Endothelial cell of umbilical vein (primary cell): ENCODE data around the gene LGR6. TPM values are rescaled to one million over a fixed set of nuclear protein-coding genes. Genes with fewer than 3 reads are reported as not detected.

ENCODE experiments used
- BruUV-seq: library from RNA; stranded (reverse); fragments of 400-500 nt; replicated peaks from 2 replicates; lab custom pipeline; 2021; lab: Mats Ljungman, UMichigan
- CTCF ChIA-PET: fragments of 300-600, 350-600 bp; sonication (Branson Sonifier 250); formaldehyde crosslinking; loops from one replicate; lab custom pipeline; 2021; ENCODE audit warnings: antibody characterized with exemption, inconsistent platforms; lab: Charles Lee
- POLR2A ChIA-PET: fragments of 300-600, 350-600 bp; sonication (Branson Sonifier 250); formaldehyde crosslinking; loops from one replicate; lab custom pipeline; 2021; ENCODE audit warnings: antibody characterized with exemption, inconsistent platforms; lab: Charles Lee
- DNase-seq: peaks from one replicate; pipeline ENCODE4 v3.0.0-alpha.2; 2011; ENCODE audit warnings: low read depth, low spot score
- FAIRE-seq: peaks from 2 replicates; lab custom pipeline; 2011; peaks lifted over from hg19 to GRCh38; lab: Jason Lieb, UNC
- H2AFZ ChIP-seq: 2 replicates; pipeline ENCODE4 v1.6.0; 2012; ENCODE audit warnings: low read depth, low read length, control low read depth, inconsistent platforms
- H3K27ac ChIP-seq: 2 replicates; pipeline ENCODE4 v1.5.1; 2011; ENCODE audit warnings: low read depth, mild to moderate bottlenecking, control low read depth, low read length, moderate library complexity; ENCODE audit not compliant: insufficient read depth
- H3K27me3 ChIP-seq, 2 experiments: 2 replicates each; pipeline versions ENCODE4 v1.6.0 to v1.6.1; 2011; ENCODE audit warnings: low read length in 2 of 2, mixed read lengths in 1 of 2; ENCODE audit not compliant: control insufficient read depth in 2 of 2, insufficient read depth in 2 of 2
- H3K36me3 ChIP-seq, 2 experiments: 2 replicates in 1 of 2; 3 replicates in 1 of 2; pipeline ENCODE4 v1.5.1; 2011; ENCODE audit warnings: low read length in 2 of 2, mild to moderate bottlenecking in 1 of 2, moderate library complexity in 1 of 2; ENCODE audit not compliant: control insufficient read depth in 2 of 2, insufficient read depth in 2 of 2; ENCODE audit errors: extremely low read depth in 1 of 2
- H3K4me1 ChIP-seq: 3 replicates; pipeline ENCODE4 v1.5.1; 2011; ENCODE audit warnings: mild to moderate bottlenecking, low read length; ENCODE audit not compliant: control insufficient read depth, insufficient read depth; ENCODE audit errors: extremely low read depth
- H3K4me2 ChIP-seq: 2 replicates; pipeline ENCODE4 v1.6.1; 2011; ENCODE audit warnings: low read length, control low read depth, mixed read lengths; ENCODE audit not compliant: insufficient read depth
- H3K4me3 ChIP-seq, 3 experiments: fragments of 200-600 bp in 1 of 3; sonication (generic), shearing (Covaris generic) in 1 of 3; replicated peaks in 1 of 3; 2 replicates each; pipeline ENCODE4 v1.5.1; 2011 to 2016; ENCODE audit warnings: control low read depth in 3 of 3, low read length in 3 of 3, mild to moderate bottlenecking in 2 of 3, inconsistent platforms in 1 of 3, low read depth in 1 of 3, moderate library complexity in 1 of 3; ENCODE audit not compliant: insufficient read depth in 1 of 3
- H3K79me2 ChIP-seq: 2 replicates; pipeline ENCODE4 v1.6.0; 2012; ENCODE audit warnings: low read length, inconsistent platforms; ENCODE audit not compliant: control insufficient read depth, insufficient read depth
- H3K9ac ChIP-seq: replicated peaks from 2 replicates; pipeline ENCODE3; 2011; ENCODE audit warnings: low read length, control low read depth; ENCODE audit not compliant: insufficient read depth; ENCODE audit errors: extremely low read depth
- H3K9me1 ChIP-seq: replicated peaks from 3 replicates; pipeline ENCODE4 v1.6.0; 2011; ENCODE audit warnings: mild to moderate bottlenecking, low read length; ENCODE audit not compliant: control insufficient read depth, insufficient read depth; ENCODE audit errors: extremely low read depth
- H3K9me3 ChIP-seq: replicated peaks from 2 replicates; pipeline ENCODE4 v1.5.1; 2012; ENCODE audit warnings: low read length, inconsistent platforms; ENCODE audit not compliant: control insufficient read depth, insufficient read depth
- H4K20me1 ChIP-seq: replicated peaks from 2 replicates; pipeline ENCODE3; 2011; ENCODE audit warnings: mild to moderate bottlenecking, low read length; ENCODE audit not compliant: control insufficient read depth, insufficient read depth; ENCODE audit errors: extremely low read depth
- EZH2 ChIP-seq: IDR thresholded peaks from 2 replicates; pipeline ENCODE4 v1.6.1; 2012; ENCODE audit warnings: borderline replicate concordance, low read depth, mild to moderate bottlenecking, moderate library complexity, low read length, inconsistent platforms; ENCODE audit not compliant: severe bottlenecking
- FOS ChIP-seq: IDR thresholded peaks from 2 replicates; pipeline ENCODE4 v1.6.1; 2011; ENCODE audit warnings: mild to moderate bottlenecking, low read length, moderate library complexity, borderline replicate concordance; ENCODE audit not compliant: insufficient read depth
- GATA2 ChIP-seq: IDR thresholded peaks from 2 replicates; pipeline ENCODE4 v1.7.0; 2011; ENCODE audit warnings: low read depth, mild to moderate bottlenecking, moderate library complexity, mixed read lengths, low read length; ENCODE audit not compliant: insufficient read length, insufficient read depth
- JUN ChIP-seq: IDR thresholded peaks from 2 replicates; pipeline ENCODE4 v1.6.1; 2011; ENCODE audit warnings: borderline replicate concordance, low read depth; ENCODE audit not compliant: insufficient read length, insufficient read depth
- POLR2A ChIP-seq: IDR thresholded peaks from 2 replicates; pipeline ENCODE4 v1.6.1; 2012; ENCODE audit warnings: low read depth, mild to moderate bottlenecking, control low read depth, low read length
- POLR2AphosphoS5 ChIP-seq: IDR thresholded peaks from 2 replicates; pipeline ENCODE4 v1.6.1; 2012; ENCODE audit warnings: low read depth, mild to moderate bottlenecking, control low read depth, low read length, moderate library complexity; ENCODE audit not compliant: insufficient read depth
- dilution Hi-C: fragments of 300-500 bp; cut with MboI; formaldehyde crosslinking; loops from one replicate; pipeline ENCODE4 v1.15.0; 2019; ENCODE audit warnings: low sequenced_read_pairs; ENCODE audit not compliant: extremely low pct_ligation_motif_present
- intact Hi-C: fragments of 100-400 bp; cut with micrococcal nuclease; formaldehyde crosslinking; loops from one replicate; pipeline ENCODE4 v1.10.0; 2022
- polyA plus RNA-seq, 4 experiments: library from polyadenylated mRNA; depleted of rRNA in 3 of 4; stranded (reverse) in 3 of 4; unstranded in 1 of 4; fragments of >200 nt; gene quantifications; 2 replicates each; pipeline versions ENCODE4 v1.2.1 to v1.2.3, GENCODE V29; 2011 to 2012; ENCODE audit warnings: missing spikeins in 1 of 4
- total RNA-seq: library from RNA; stranded (reverse); gene quantifications from 2 replicates; pipeline ENCODE4 v1.2.3, GENCODE V29; 2021
- TF ChIP-seq, protein P1 (sequence below): IDR thresholded peaks from 2 replicates; pipeline ENCODE4 v1.6.1; 2011; ENCODE audit not compliant: insufficient read depth, insufficient read length
- TF ChIP-seq, protein P2 (sequence below), 2 donors: IDR thresholded peaks; 1 replicate in 1 of 2; 2 replicates in 1 of 2; pipeline ENCODE4 v1.5.1; 2011; ENCODE audit warnings: low read length in 2 of 2, mild to moderate bottlenecking in 2 of 2, moderate library complexity in 2 of 2, control low read depth in 1 of 2, inconsistent platforms in 1 of 2, low read depth in 1 of 2; ENCODE audit not compliant: insufficient read depth in 1 of 2; ENCODE audit errors: extremely low read depth in 1 of 2

The LGR6 gene
- total and polyA plus RNA-seq, 2 donors (not counting 3 experiments of a cell fraction or from before 2014, with no cell fraction given), result not detected

DNA sequence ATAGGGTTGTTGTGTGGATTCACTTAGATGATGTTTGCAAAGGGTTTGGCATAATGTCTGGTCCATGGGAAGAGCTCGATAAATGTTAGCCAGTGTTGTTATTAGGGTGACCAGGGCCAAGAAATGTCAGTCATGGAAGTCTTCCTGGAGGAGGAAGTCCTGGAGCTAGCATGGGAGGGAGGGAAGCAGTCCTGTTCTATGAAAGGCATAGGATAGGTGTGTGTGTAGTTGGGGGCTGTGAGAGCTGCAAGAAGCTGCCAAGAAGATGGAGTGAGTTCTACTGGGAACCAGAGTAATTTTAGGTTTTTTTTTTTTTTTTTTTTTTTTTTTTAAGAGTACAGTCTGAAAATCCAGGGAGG lies 4.7 kb downstream of the LGR6 start:
- POLR2A ChIA-PET, result no interaction called here
- Histone ChIP-seq H2AFZ (no peak overlapping the region), H3K4me2 (no peak overlapping the region), H3K27ac (no peak overlapping the region), H3K79me2 (no peaks in the 10 kb centered on the region), H3K27me3 (peaks cover 35 to 44% of the 10 kb centered on the region in 2 experiments), H3K4me3 (no peak overlapping the region), H3K9me3 (no peaks in the 10 kb centered on the region), H3K9ac (no peak overlapping the region), H3K36me3 (no peaks in the 10 kb centered on the region), H4K20me1 (no peaks in the 10 kb centered on the region), H3K4me1 (no peaks in the 10 kb centered on the region), H3K9me1 (no peaks in the 10 kb centered on the region)
- DNase-seq, result no peak
- CTCF ChIA-PET, result no interaction called here
- BruUV-seq, result no TSS peak
- no peak for FAIRE-seq
- TF ChIP-seq, protein P1, sequence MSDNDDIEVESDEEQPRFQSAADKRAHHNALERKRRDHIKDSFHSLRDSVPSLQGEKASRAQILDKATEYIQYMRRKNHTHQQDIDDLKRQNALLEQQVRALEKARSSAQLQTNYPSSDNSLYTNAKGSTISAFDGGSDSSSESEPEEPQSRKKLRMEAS, result no peak
- TF ChIP-seq GATA2, result no peak
- TF ChIP-seq EZH2, result no peak
- TF ChIP-seq, protein P2, sequence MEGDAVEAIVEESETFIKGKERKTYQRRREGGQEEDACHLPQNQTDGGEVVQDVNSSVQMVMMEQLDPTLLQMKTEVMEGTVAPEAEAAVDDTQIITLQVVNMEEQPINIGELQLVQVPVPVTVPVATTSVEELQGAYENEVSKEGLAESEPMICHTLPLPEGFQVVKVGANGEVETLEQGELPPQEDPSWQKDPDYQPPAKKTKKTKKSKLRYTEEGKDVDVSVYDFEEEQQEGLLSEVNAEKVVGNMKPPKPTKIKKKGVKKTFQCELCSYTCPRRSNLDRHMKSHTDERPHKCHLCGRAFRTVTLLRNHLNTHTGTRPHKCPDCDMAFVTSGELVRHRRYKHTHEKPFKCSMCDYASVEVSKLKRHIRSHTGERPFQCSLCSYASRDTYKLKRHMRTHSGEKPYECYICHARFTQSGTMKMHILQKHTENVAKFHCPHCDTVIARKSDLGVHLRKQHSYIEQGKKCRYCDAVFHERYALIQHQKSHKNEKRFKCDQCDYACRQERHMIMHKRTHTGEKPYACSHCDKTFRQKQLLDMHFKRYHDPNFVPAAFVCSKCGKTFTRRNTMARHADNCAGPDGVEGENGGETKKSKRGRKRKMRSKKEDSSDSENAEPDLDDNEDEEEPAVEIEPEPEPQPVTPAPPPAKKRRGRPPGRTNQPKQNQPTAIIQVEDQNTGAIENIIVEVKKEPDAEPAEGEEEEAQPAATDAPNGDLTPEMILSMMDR (IDR thresholded peaks at IDR 0.05; ENCODE audit: extremely low read depth in 1 of 2, insufficient read depth in 1 of 2, low read depth in 1 of 2, low read length in 2 of 2), result no peak
- TF ChIP-seq JUN, result no peak
- no peak for TF ChIP-seq FOS
- TF ChIP-seq POLR2A, result no peak
- TF ChIP-seq POLR2AphosphoS5, result no peak
- dilution Hi-C loops, result no loop called here
- intact Hi-C loops, result no loop called here
